GM20431 (cell line): ENCODE results near the gene INPP4B.
"Not testable (repeated sequence)": the region's sequence is repeated elsewhere in the genome, so short reads cannot be mapped to it uniquely, and the experiment has no call there.

ENCODE experiments used
- in situ Hi-C: fragments of 300-500 bp; cut with MseI, MboI; formaldehyde crosslinking; loops from one replicate; pipeline ENCODE4 v1.15.0; 2020; ENCODE audit warnings: low sequenced_read_pairs; ENCODE audit not compliant: unreplicated experiment

Gene INPP4B

GRCh38 chr4:142512161-142512560 is 333.9 kb downstream of the INPP4B start:
- in situ Hi-C loops, result no loop called here

- in situ Hi-C loops, result no loop called here
Measured at GRCh38 chr4:142509881-142510280, 336.2 kb downstream of the INPP4B start.

- in situ Hi-C loops, result not testable (repeated sequence)
Measured at GRCh38 chr4:142509381-142509780, 336.7 kb downstream of the INPP4B start.

- in situ Hi-C loops, result no loop called here
Measured at GRCh38 chr4:142500966-142501365, 345.1 kb downstream of the INPP4B start.

- in situ Hi-C loops, result no loop called here
Measured at GRCh38 chr4:142497606-142498005, 348.5 kb downstream of the INPP4B start.

GRCh38 chr4:142493255-142494110 is 352.6 kb downstream of the INPP4B start:
- in situ Hi-C loops, result no loop called here

- in situ Hi-C loops, result no loop called here
Measured at GRCh38 chr4:142485452-142485851, 360.6 kb downstream of the INPP4B start.

- in situ Hi-C loops, result no loop called here
Measured at GRCh38 chr4:142480244-142480643, 365.9 kb downstream of the INPP4B start.

- in situ Hi-C loops, result no loop called here
Measured at GRCh38 chr4:142475663-142476062, 370.4 kb downstream of the INPP4B start.

GRCh38 chr4:142474398-142475087 is 371.6 kb downstream of the INPP4B start:
- in situ Hi-C loops, result no loop called here

- in situ Hi-C loops, result no loop called here
Measured at GRCh38 chr4:142473960-142474338, 372.2 kb downstream of the INPP4B start.

- in situ Hi-C loops, result no loop called here
Measured at GRCh38 chr4:142473218-142473959, 372.7 kb downstream of the INPP4B start.

GRCh38 chr4:142467088-142467487 is 379.0 kb downstream of the INPP4B start:
- in situ Hi-C loops, result no loop called here

GRCh38 chr4:142465526-142465925 is 380.6 kb downstream of the INPP4B start:
- in situ Hi-C loops, result no loop called here

GRCh38 chr4:142463206-142463605 is 382.9 kb downstream of the INPP4B start:
- in situ Hi-C loops, result no loop called here

- in situ Hi-C loops, result no loop called here
Measured at GRCh38 chr4:142452161-142452855, 393.8 kb downstream of the INPP4B start.

GRCh38 chr4:142449771-142450373 is 396.2 kb downstream of the INPP4B start:
- in situ Hi-C loops, result no loop called here

- in situ Hi-C loops, result no loop called here
Measured at GRCh38 chr4:142447009-142447408, 399.1 kb downstream of the INPP4B start.

- in situ Hi-C loops, result no loop called here
Measured at GRCh38 chr4:142443469-142443868, 402.6 kb downstream of the INPP4B start.

- in situ Hi-C loops, result no loop called here
Measured at GRCh38 chr4:142440093-142440492, 406.0 kb downstream of the INPP4B start.
